Esophagus (tissue), 2 donors: ENCODE results near the gene SIX5. TPM values are rescaled to one million over a fixed set of nuclear protein-coding genes. Genes with fewer than 3 reads are reported as not detected.
"Not testable (repeated sequence)": the region's sequence is repeated elsewhere in the genome, so short reads cannot be mapped to it uniquely, and the experiment has no call there.

ENCODE experiments used
- H3K27ac ChIP-seq, 2 donors: one replicate each; pipeline ENCODE4 v1.5.1; 2013; ENCODE audit warnings: low read depth in 2 of 2, mild to moderate bottlenecking in 2 of 2, inconsistent platforms in 1 of 2, low read length in 1 of 2, moderate library complexity in 1 of 2
- H3K27me3 ChIP-seq, 2 donors: one replicate each; pipeline ENCODE4 v1.6.1; 2013; ENCODE audit warnings: low read length in 2 of 2, control low read depth in 1 of 2, mild to moderate bottlenecking in 1 of 2; ENCODE audit not compliant: insufficient read depth in 2 of 2, control insufficient read depth in 1 of 2
- H3K36me3 ChIP-seq, 2 donors: one replicate each; pipeline ENCODE4 v1.6.1; 2013; ENCODE audit warnings: low read length in 1 of 2; ENCODE audit not compliant: control insufficient read depth in 2 of 2, insufficient read depth in 2 of 2
- H3K4me1 ChIP-seq, 2 donors: one replicate each; pipeline ENCODE4 v1.6.1; 2013; ENCODE audit warnings: low read length in 1 of 2; ENCODE audit not compliant: control insufficient read depth in 2 of 2, insufficient read depth in 2 of 2
- H3K4me3 ChIP-seq, 2 donors: one replicate each; pipeline ENCODE4 v1.5.1; 2013; ENCODE audit warnings: low read length in 2 of 2, mild to moderate bottlenecking in 2 of 2, low read depth in 1 of 2, moderate library complexity in 1 of 2
- H3K9me3 ChIP-seq, 2 donors: one replicate each; pipeline ENCODE4 v1.6.1; 2013; ENCODE audit warnings: mild to moderate bottlenecking in 2 of 2, low read depth in 1 of 2, low read length in 1 of 2, moderate library complexity in 1 of 2; ENCODE audit not compliant: control insufficient read depth in 2 of 2, insufficient read depth in 1 of 2
- WGBS, 2 donors: extraction: QIAGEN DNeasy Blood & Tissue Kit; methylation state at CpG; one replicate each; pipeline ENCODE4 v1.1.7; 2013; 5-methylcytosine and 5-hydroxymethylcytosine counted together
- polyA plus RNA-seq, 2 donors: library from polyadenylated mRNA; stranded (reverse); fragments of 200-250 nt; gene quantifications; one replicate each; pipeline ENCODE4 v1.2.3, GENCODE V29; 2013
- donor health status: healthy with polysubstance abuse.
- donor health status: Bipolar disorder and iron deficiency.

Gene SIX5
- polyA plus RNA-seq, 2 donors, result 8.2 to 9.8 TPM

GRCh38 chr19:45809643-45810159 is 40.6 kb upstream of the SIX5 start:
- Histone ChIP-seq H3K36me3 (no peaks in the 10 kb centered on the region), H3K27ac (no peak overlapping the region), H3K4me3 (no peak overlapping the region), H3K9me3 (no peaks in the 10 kb centered on the region), H3K27me3 (no peaks in the 10 kb centered on the region), H3K4me1 (peaks cover 2 to 11% of the 10 kb centered on the region in 2 donors)
- WGBS, 2 donors, result 29 to 32% methylated on average over 7 of the region's 7 CpGs

GRCh38 chr19:45805719-45806118 is 36.7 kb upstream of the SIX5 start:
- Histone ChIP-seq H3K9me3 (no peaks in the 10 kb centered on the region), H3K36me3 (no peaks in the 10 kb centered on the region), H3K4me3 (no peak overlapping the region), H3K4me1 (peaks cover 2 to 8% of the 10 kb centered on the region in 2 donors), H3K27me3 (no peaks in the 10 kb centered on the region), H3K27ac (no peak overlapping the region)

- no peaks in the 10 kb centered on the region for H3K27me3 ChIP-seq
- H3K4me3 ChIP-seq, result no peak overlapping the region
- WGBS, 2 donors, result 88 to 92% methylated on average over 8 of the region's 8 CpGs
- H3K9me3 ChIP-seq, result no peaks in the 10 kb centered on the region
- peaks cover 2 to 8% of the 10 kb centered on the region in 2 donors for H3K4me1 ChIP-seq
- H3K27ac ChIP-seq, result no peak overlapping the region
- H3K36me3 ChIP-seq, result no peaks in the 10 kb centered on the region
These were observed 35.8 kb upstream of the SIX5 start for GRCh38 chr19:45804959-45805230.

GRCh38 chr19:45804140-45804958 is 35.3 kb upstream of the SIX5 start:
- Histone ChIP-seq H3K4me1 (peaks cover 0 to 7% of the 10 kb centered on the region in 2 donors), H3K4me3 (no peak overlapping the region), H3K36me3 (no peaks in the 10 kb centered on the region), H3K9me3 (no peaks in the 10 kb centered on the region), H3K27ac (no peak overlapping the region), H3K27me3 (no peaks in the 10 kb centered on the region)
- 88 to 91% methylated on average over 57 of the region's 57 CpGs for WGBS, 2 donors

- WGBS, 2 donors, result 74 to 77% methylated on average over 7 of the region's 7 CpGs
- H3K27me3 ChIP-seq, result no peaks in the 10 kb centered on the region
- peaks cover 0 to 7% of the 10 kb centered on the region in 2 donors for H3K4me1 ChIP-seq
- H3K36me3 ChIP-seq, result no peaks in the 10 kb centered on the region
- no peak overlapping the region for H3K27ac ChIP-seq
- H3K9me3 ChIP-seq, result no peaks in the 10 kb centered on the region
- H3K4me3 ChIP-seq, result no peak overlapping the region
These were observed 32.6 kb upstream of the SIX5 start for GRCh38 chr19:45801603-45802175.

- 67 to 72% methylated on average over 8 of the region's 8 CpGs for WGBS, 2 donors
- H3K9me3 ChIP-seq, result no peaks in the 10 kb centered on the region
- H3K4me1 ChIP-seq, result peaks cover 0 to 7% of the 10 kb centered on the region in 2 donors
- H3K4me3 ChIP-seq, result no peak overlapping the region
- no peaks in the 10 kb centered on the region for H3K36me3 ChIP-seq
- no peaks in the 10 kb centered on the region for H3K27me3 ChIP-seq
- peak overlapping the region; percentile 21 to 93 for H3K27ac ChIP-seq
These were observed 31.1 kb upstream of the SIX5 start for GRCh38 chr19:45800070-45800553.

GRCh38 chr19:45799541-45799940 is 30.5 kb upstream of the SIX5 start:
- not testable (repeated sequence) for H3K9me3 ChIP-seq, H3K36me3 ChIP-seq, H3K4me3 ChIP-seq, H3K27me3 ChIP-seq, H3K4me1 ChIP-seq
- peak overlapping the region; percentile 21 to 93 for H3K27ac ChIP-seq
- WGBS, 2 donors, result 50 to 63% methylated on average over 5 of the region's 5 CpGs

- no peaks in the 10 kb centered on the region for H3K36me3 ChIP-seq
- H3K27me3 ChIP-seq, result no peaks in the 10 kb centered on the region
- WGBS, 2 donors, result 5 to 6% methylated on average over 10 of the region's 10 CpGs
- peaks cover 0 to 7% of the 10 kb centered on the region in 2 donors for H3K4me1 ChIP-seq
- no peaks in the 10 kb centered on the region for H3K9me3 ChIP-seq
- H3K4me3 ChIP-seq, result no peak overlapping the region
- H3K27ac ChIP-seq, result peak overlapping the region; percentile 21 to 93
These were observed 30.0 kb upstream of the SIX5 start for GRCh38 chr19:45798995-45799517.

- WGBS, 2 donors, result 81 to 84% methylated on average over 2 of the region's 2 CpGs
- no peaks in the 10 kb centered on the region for H3K9me3 ChIP-seq
These were observed 25.6 kb upstream of the SIX5 start for GRCh38 chr19:45794627-45795026.

More at GRCh38 chr19:45794627-45795026, 25.6 kb upstream of the SIX5 start:
- Histone ChIP-seq H3K27me3 (no peaks in the 10 kb centered on the region), H3K27ac (no peak overlapping the region), H3K36me3 (peaks cover 2 to 5% of the 10 kb centered on the region in 2 donors), H3K4me3 (no peak overlapping the region), H3K4me1 (peaks cover 6 to 10% of the 10 kb centered on the region in 2 donors)
